GM21576 (cell line): Measurements from ENCODE around the gene FOXD1.

Experiments
- ATAC-seq: cut with Tn5 transposase; IDR thresholded peaks from one replicate; pipeline ENCODE4 v1.9.1; 2021; ENCODE audit warnings: mild to moderate bottlenecking, moderate library complexity; ENCODE audit not compliant: unreplicated experiment

Gene FOXD1

GRCh38 chr5:73441378-73441777 lies 7.2 kb downstream of the FOXD1 start:
- ATAC-seq = no peak

DNA sequence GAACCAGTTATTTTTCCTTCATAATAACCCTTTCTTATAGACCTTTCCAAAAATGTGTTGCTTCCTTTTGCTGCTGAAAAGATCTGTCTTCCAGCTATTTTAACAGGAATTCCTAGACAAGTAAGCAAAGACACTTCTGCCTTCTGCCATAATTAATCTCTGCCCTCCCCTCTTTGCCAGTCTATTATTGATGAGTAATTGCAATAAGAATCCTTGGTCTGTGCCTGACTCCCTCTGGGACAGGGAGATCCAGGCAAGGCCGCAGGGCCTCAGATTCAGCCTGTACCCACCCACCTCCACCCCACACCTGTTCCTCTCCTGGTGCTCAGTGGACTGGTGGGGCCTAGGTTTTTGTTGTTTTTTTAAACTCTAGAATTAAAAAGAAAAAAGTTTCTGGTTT lies 8.3 kb downstream of the FOXD1 start:
- ATAC-seq = no peak

DNA sequence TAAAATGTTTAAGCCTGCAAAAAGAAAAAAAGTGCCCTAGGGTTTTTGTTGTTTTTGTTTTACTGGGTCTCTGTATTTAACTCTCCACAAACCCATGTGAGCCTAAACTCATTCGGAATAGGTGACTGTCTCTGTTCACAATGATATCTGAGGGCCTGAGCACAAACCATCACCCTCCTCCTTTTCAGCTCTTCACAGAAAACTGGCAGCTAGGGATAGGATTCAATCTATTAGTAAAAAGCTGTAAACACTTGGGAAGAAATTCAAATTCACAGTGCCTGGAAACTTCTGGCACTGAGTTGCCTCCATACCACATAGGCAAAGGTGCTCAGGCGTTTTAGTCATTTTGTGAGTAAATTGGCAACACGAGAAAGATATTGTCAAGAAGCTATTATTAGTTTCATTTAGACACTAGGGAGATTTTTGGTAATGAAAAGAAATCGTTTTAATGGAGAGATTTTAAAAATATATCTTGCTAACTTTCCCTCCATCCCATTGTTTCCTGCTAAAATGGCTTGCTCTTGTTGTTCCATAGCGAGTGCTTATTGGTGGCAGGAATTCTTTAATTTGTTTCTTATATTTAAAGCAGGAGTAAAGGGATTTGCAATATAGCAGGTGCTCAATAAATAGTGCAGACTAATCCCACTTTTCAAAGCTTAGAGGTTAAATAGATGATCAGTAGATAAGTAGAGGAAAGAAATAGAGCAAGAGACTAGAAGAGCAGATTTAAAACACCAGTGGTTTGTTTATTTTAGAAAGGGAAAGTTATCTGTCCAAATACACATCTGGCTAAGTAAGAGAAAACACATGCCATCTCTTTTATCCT lies 9.7 kb downstream of the FOXD1 start:
- no peak for ATAC-seq

DNA sequence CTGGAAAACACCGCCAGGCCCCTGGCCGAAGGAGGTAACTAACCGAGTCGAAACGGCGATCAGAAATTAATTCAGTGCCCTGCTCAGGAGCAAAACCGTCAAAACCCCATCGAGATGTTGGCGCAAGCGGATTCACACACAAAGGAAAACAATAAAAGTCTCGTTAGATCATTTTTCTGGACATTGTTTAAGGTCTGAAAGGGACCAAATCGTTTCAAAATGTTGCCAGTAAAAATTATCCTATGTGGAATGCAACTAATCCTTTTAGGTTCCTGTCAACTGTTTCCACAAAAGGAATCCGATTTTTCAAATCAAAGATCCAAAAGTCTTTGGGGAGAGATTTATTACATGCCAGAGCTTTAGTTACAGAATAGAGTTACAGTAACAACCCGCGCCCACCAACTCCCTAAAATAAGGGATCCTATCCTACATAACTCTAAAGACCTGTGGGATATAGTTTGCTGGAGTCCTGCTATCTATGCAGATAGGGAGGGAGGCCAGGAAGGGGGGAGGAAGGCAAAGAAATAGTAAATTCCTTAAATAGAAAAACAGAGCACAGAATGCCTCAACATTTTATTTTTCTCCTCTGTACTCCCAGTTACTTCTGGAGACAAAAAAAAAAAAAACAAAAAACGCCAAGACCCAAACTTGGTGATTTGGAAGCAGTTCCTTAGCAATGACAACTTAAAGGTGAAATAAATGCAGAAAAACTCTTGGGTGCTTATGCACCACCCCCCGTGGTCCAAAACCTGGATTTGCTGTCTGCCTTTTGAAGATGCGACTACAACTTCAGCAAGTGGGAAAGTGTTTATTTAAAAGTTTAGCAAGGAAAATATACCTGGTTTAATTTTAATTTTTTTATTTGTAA lies 10.6 kb downstream of the FOXD1 start:
- ATAC-seq = no peak

GRCh38 chr5:73437101-73437776 lies 11.3 kb downstream of the FOXD1 start:
- no peak for ATAC-seq

DNA sequence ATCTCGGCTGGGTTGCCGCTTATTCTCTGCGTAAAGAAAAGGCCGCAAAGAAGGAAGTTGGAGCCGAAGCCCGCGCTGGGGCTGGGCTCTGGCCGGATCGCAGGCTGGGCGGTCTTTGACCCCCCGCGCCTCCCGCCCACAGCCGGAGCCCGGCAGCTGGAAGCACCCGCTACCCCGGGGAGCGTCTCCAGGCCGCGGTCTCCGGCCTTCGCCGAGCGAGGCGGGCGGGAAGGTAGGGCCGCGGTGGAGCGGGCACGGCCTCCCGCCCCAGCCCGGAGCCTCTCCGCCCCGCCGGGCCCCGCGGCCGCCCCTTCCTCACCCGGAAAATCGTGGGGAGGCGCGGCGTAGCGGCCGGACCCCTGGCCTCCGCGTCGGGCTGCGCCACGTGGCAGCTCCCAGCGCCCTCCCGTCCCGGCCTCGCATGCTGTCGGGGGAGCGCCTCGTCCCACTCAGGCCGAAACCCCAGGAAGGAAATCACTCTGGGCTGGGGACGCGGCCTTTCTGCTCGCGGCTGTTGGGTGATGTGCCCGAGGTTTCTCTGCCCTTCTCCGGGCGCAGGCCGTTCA lies 12.0 kb downstream of the FOXD1 start:
- no peak for ATAC-seq

DNA sequence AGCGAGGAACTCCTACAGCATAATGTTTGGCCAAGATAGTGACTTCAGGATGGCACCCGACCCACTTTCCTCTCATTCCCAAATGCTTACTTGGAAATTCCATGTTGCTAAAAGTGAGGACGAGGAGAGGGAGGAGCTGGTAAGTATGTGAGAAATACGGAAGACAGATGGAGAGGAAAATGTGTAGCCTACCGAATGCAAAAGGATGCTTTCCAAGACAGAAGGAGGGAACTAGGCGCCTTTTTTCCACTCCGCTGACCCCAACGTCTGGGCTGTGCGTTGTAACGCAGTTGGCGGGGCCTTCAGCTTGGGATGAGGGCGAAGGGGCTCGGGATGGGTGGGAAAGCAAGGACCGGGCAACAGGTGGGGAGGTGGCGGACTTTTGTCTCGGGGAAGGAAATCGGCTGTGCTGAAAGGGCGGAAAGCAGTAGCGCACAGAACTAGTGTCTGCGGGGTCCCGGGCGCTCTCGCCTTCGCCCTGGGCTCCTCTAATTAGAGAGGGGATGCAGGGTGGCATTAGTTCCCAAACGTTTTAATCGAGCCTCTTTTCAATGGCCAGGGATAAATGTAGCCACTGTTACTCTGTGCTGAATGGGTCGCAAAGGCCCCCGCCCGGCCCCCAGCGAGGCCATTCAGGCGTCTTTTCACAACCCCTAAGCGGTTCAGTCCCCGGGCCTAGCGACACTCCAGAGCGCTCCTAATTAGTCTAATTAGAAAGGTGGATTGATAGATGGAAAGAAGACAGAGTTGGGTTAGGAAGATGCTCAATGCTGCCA lies 12.6 kb downstream of the FOXD1 start:
- no peak for ATAC-seq

DNA sequence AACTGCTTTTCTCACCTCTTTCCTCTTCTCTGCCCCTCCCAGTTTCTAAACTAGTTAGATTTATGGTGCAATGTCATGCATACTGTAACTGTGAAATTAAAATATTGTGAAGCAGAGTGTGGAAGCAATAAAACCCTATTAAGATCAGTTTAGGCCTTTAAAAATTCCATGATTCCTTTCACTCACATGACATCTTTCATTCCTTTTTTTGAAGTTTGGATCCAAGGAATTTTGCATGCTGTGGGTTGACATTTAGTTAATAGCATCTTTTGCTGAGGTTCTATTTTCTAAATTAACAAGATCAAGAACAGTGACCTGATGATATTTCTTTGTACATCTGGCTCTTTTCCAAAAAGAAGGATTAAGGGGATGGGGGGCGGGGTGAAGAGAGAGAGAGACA lies 13.7 kb downstream of the FOXD1 start:
- no peak for ATAC-seq

GRCh38 chr5:73434461-73434860 lies 14.1 kb downstream of the FOXD1 start:
- ATAC-seq = no peak

DNA sequence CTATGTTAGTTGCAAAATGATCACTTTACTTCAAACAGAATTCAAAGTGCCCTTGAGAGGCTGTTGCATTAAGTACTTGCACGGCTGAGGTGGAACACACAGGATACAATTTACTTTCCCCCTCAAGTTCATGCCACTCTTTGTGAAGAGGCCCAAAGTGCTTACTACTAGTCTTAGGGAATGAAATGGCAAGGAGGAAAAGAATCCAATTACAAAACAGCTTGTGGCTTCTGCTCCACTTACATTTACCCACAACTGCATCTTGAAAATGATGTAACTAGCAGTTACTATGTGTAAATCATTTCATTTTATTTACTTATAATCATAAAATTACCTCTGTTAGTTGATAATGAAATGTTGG lies 14.6 kb downstream of the FOXD1 start:
- ATAC-seq = no peak

GRCh38 chr5:73433272-73433981 lies 15.2 kb downstream of the FOXD1 start:
- ATAC-seq = no peak

DNA sequence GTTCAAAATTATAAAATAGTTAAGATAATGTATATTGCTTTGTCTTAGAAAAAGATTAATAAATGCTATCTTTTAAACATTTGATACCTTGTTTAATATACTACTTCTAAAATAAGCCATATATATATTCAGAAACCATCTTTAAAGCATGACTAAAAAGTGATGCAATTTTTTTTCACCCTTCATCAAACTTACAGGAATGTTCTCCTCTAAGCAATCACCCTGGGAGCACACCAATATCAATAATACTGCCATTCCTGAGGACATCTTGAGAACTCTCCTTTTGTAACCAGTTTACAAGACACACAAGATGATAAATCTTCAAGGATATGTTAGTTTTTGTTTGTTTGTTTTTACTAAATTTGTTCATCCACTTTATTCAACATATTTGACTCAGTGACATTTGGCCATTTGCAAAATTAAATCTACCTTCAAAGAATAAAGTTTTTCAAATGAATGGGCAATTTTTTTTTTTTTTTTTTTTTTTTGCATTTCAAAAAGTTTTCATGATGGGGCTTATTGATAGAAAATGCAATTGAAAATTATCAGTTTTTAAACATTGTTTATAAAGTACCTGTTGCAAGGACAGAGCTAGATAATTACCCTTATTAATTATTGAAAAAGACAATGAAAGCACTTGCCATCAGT lies 17.2 kb downstream of the FOXD1 start:
- no peak for ATAC-seq

- ATAC-seq = no peak
These were observed 22.5 kb downstream of the FOXD1 start for GRCh38 chr5:73426034-73426433.

GRCh38 chr5:73424556-73424977 lies 24.0 kb downstream of the FOXD1 start:
- no peak for ATAC-seq

DNA sequence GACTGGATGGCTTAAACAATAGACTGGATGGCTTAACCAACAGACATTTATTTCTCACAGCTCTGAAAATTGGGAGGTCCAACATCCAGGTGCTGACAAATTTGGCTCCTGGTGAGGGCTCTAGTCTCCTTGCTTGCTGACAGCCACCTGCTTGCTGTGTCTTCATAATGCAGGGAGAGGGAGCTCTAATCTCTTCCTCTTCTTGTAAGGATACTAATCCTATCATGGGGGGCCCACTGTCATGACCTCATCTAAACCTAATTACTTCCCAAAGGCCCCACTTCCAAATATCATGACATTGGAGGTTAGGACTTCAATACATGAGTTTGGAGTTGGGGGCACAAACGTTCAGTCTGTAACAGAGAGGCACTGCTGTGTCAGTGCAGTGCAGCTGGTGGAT lies 26.4 kb downstream of the FOXD1 start:
- ATAC-seq = no peak

DNA sequence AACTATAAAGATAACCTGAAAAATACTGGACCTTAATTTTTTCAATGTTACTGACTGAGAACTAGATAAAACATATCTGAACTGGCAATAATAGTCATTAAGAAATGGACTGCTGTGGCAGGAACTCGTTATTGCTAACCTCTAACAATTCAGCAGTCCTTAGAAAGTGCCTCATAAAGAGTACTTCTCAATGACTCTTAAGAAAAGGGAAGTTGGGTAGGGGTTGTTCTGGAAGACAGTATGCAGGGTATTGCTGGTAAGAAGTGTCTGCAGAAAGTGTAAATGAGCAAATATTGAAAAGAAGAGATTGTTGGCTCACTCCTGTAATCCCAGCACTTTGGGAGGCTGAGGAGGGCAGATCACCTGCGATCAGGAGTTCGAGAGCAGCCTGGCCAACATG lies 27.9 kb downstream of the FOXD1 start:
- no peak for ATAC-seq

DNA sequence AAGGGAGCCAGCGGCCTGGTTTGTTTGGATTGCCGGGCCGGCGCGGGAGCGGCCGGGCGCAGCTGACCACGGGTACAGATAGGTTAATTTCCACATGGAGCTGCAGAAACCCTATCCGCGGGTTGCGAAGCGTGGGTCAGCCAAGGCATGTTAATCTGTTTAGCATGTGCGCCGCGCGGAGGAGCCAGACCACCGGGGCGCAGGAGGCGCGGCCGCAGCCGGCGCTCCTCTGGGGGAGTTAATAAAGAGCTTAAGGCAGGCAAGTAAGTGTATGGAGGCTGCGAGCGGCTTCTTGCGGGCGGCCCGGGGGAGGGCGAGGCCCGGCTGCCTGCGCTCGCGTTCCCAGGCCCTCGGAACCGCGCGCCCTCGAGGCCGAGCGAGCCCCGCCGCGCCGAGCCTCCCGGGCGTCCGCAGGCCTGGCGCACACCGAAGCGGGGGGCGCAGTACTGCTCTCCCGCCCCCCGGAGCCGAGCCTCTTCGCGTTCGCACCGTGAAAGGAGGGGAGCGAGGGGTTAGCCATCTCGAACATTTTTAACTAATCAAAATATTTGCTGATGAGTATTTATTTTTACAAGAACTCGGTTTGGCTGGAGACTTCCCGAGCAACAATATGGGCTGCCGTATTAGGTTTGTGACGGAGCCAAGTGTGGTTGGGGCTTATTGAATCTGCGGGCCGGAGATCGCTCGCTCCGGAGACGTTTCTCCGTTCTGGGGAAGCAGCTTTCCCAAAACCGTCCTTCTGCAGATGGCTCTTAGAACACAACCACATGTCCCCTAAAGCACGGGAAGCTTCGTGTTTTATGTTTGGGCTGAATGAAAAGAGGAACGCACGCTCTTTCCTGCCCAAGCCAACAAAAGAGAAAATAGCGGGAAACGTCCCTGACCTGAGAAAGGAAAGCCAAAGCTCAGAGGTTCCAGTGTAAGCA lies 28.8 kb downstream of the FOXD1 start:
- ATAC-seq = no peak

DNA sequence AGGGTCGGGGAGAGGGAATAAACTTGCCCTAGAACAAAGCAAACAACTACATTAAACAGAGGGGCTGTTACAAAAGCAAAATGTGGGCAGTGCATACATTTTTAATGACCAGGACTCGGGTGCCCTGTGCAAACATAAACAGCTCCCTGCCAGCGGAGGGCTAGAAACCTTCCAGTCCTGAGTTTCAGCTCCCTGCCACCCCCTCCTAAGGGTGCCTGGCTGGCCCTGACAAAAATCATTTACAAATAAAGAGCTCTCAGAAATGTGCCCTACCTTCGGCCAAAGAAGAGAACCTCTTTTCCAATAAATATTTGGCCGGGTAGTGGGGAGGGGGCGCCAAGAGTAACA lies 29.5 kb downstream of the FOXD1 start:
- no peak for ATAC-seq
